HepG2 (cell line): ENCODE results near the gene SSC5D. TPM values are rescaled to one million over a fixed set of nuclear protein-coding genes. Genes with fewer than 3 reads are reported as not detected.

ENCODE experiments used
- ATAC-seq: fragments of 200-7000 bp; cut with Tn5 transposase; 3 replicates; pipeline ENCODE4 v1.9.1; 2020; ENCODE audit warnings: mild to moderate bottlenecking, moderate library complexity
- BruUV-seq: library from RNA; stranded (reverse); fragments of 400-500 nt; replicated peaks from 2 replicates; lab custom pipeline; 2021; lab: Mats Ljungman, UMichigan
- CTCF ChIA-PET: fragments of 300-600 bp; formaldehyde crosslinking; extraction: SDS; loops from one replicate; lab custom pipeline; 2021; ENCODE audit warnings: low total read pairs, inconsistent platforms, low intra/inter-chr PET ratio; lab: Yijun Ruan, JAX
- POLR2A ChIA-PET: fragments of 350-600 bp; sonication (Branson Sonifier 250); formaldehyde crosslinking; loops from one replicate; lab custom pipeline; 2020; ENCODE audit warnings: antibody characterized with exemption, inconsistent platforms; lab: Yijun Ruan, JAX
- DNase-seq: peaks from one replicate; pipeline ENCODE4 v3.0.0-alpha.2; 2015; ENCODE audit warnings: low spot score
- FAIRE-seq: peaks from 3 replicates; lab custom pipeline; 2011; peaks lifted over from hg19 to GRCh38; lab: Jason Lieb, UNC
- H2AFZ ChIP-seq: one replicate; pipeline ENCODE4 v1.6.1; 2011; ENCODE audit warnings: low read length, inconsistent platforms
- H3K27ac ChIP-seq: fragments of 300-600 bp; 3 replicates; pipeline ENCODE4 v1.8.0; 2011; ENCODE audit warnings: mixed run types, mild to moderate bottlenecking, mixed read lengths, low read length, inconsistent platforms; ENCODE audit not compliant: insufficient read depth; ENCODE audit errors: extremely low read length
- H3K27me3 ChIP-seq, 2 experiments: fragments of 200-600 bp in 1 of 2; 2 replicates in 1 of 2; 3 replicates in 1 of 2; pipeline versions ENCODE4 v1.6.0 to v1.8.0; 2011; ENCODE audit warnings: low read length in 2 of 2, mild to moderate bottlenecking in 2 of 2, moderate library complexity in 2 of 2, inconsistent platforms in 1 of 2; ENCODE audit not compliant: insufficient read depth in 2 of 2, control insufficient read depth in 1 of 2
- H3K36me3 ChIP-seq, 2 experiments: fragments of 200-600 bp in 1 of 2; replicated peaks in 1 of 2; 2 replicates in 1 of 2; 3 replicates in 1 of 2; pipeline versions ENCODE4 v1.5.1 to v1.8.0; 2011; ENCODE audit warnings: low read length in 2 of 2, inconsistent platforms in 1 of 2; ENCODE audit not compliant: insufficient read depth in 2 of 2, control insufficient read depth in 1 of 2
- H3K4me1 ChIP-seq: 2 replicates; pipeline ENCODE4 v1.5.1; 2012; ENCODE audit warnings: low read length, inconsistent platforms; ENCODE audit not compliant: insufficient read depth
- H3K4me2 ChIP-seq: 2 replicates; pipeline ENCODE4 v1.6.0; 2011; ENCODE audit warnings: low read depth, low read length, inconsistent platforms
- H3K4me3 ChIP-seq, 3 experiments: fragments of 200-600 bp in 1 of 3; sonication (generic), shearing (Covaris generic) in 1 of 3; replicated peaks in 1 of 3; 2 replicates each; pipeline ENCODE4 v1.5.1; 2011 to 2016; ENCODE audit warnings: low read length in 3 of 3, inconsistent platforms in 2 of 3, low read depth in 2 of 3, mild to moderate bottlenecking in 2 of 3, control low read depth in 1 of 3, mixed read lengths in 1 of 3; ENCODE audit not compliant: insufficient read depth in 1 of 3
- H3K79me2 ChIP-seq: one replicate; pipeline ENCODE4 v1.6.1; 2011; ENCODE audit warnings: low read length, inconsistent platforms; ENCODE audit not compliant: insufficient read depth
- H3K9ac ChIP-seq: 2 replicates; pipeline ENCODE4 v1.6.0; 2011; ENCODE audit warnings: mild to moderate bottlenecking, low read depth, low read length, inconsistent platforms; ENCODE audit not compliant: insufficient read depth
- H3K9me3 ChIP-seq: 2 replicates; pipeline ENCODE4 v1.5.1; 2012; ENCODE audit warnings: mild to moderate bottlenecking, low read length
- H4K20me1 ChIP-seq: 2 replicates; pipeline ENCODE4 v1.6.0; 2011; ENCODE audit warnings: inconsistent platforms, mild to moderate bottlenecking, low read length, moderate library complexity; ENCODE audit not compliant: insufficient read depth
- ARHGAP35 ChIP-seq: sonication (generic); formaldehyde crosslinking; IDR thresholded peaks from 2 replicates; pipeline ENCODE4 v1.9.0; 2022; ENCODE audit warnings: mild to moderate bottlenecking, inconsistent platforms, moderate library complexity, missing genetic modification reagents, borderline replicate concordance
- ARID2 ChIP-seq: sonication (generic); formaldehyde crosslinking; IDR thresholded peaks from 2 replicates; pipeline ENCODE4 v1.8.1; 2022; ENCODE audit warnings: mild to moderate bottlenecking, missing genetic modification reagents, borderline replicate concordance
- ASH2L ChIP-seq: fragments of 300-600, 200-600 bp; sonication (generic); IDR thresholded peaks from 2 replicates; pipeline ENCODE4 v1.7.0; 2017; ENCODE audit warnings: low read depth, mild to moderate bottlenecking, moderate library complexity, mixed read lengths, low read length; ENCODE audit not compliant: insufficient read length
- ATM ChIP-seq: fragments of 450-650 bp; IDR thresholded peaks from 2 replicates; pipeline ENCODE4 v1.7.1; 2017; ENCODE audit warnings: mild to moderate bottlenecking, borderline replicate concordance
- CBFB ChIP-seq: sonication (generic); formaldehyde crosslinking; IDR thresholded peaks from 2 replicates; pipeline ENCODE4 v1.4.0; 2020; ENCODE audit warnings: missing genetic modification reagents
- YEATS2 ChIP-seq: sonication (generic); formaldehyde crosslinking; IDR thresholded peaks from 2 replicates; pipeline ENCODE4 v1.4.0; 2020; ENCODE audit warnings: missing genetic modification reagents, borderline replicate concordance
- YY1 ChIP-seq: IDR thresholded peaks from 2 replicates; pipeline ENCODE4 v1.6.1; 2011; ENCODE audit warnings: low read length, low read depth, moderate library complexity, mild to moderate bottlenecking; ENCODE audit not compliant: insufficient read depth, insufficient replicate concordance
- ZNF235 ChIP-seq: sonication (generic); formaldehyde crosslinking; IDR thresholded peaks from 2 replicates; pipeline ENCODE4 v1.8.1; 2023; ENCODE audit warnings: mild to moderate bottlenecking, missing genetic modification reagents, borderline replicate concordance
- ZNF274 ChIP-seq: sonication (generic); formaldehyde crosslinking; IDR thresholded peaks from 2 replicates; pipeline ENCODE4 v1.5.1; 2020; ENCODE audit warnings: mild to moderate bottlenecking, missing genetic modification reagents
- WGBS: methylation state at CpG from one replicate; pipeline ENCODE4 v1.1.6; 2017; ENCODE audit warnings: low lambda C conversion rate; 5-methylcytosine and 5-hydroxymethylcytosine counted together
- in situ Hi-C: cut with HindIII; loops from 2 replicates; pipeline ENCODE4 v1.10.0; 2017; ENCODE audit warnings: low pct_unique_long_range_greater_than_20kb; ENCODE audit not compliant: extremely low pct_ligation_motif_present
- intact Hi-C: fragments of 100-400 bp; cut with micrococcal nuclease; formaldehyde crosslinking; loops from one replicate; pipeline ENCODE4 v1.10.0; 2022; ENCODE audit not compliant: unreplicated experiment
- polyA plus RNA-seq, 8 experiments: library from polyadenylated mRNA; depleted of rRNA in 3 of 8; stranded (reverse) in 7 of 8; unstranded in 1 of 8; fragments of >200 nt; fragmentation: Illumina TruSeq in 4 of 8; extraction: Trizol in 4 of 8; gene quantifications; 2 replicates each; pipeline versions ENCODE4 v1.2.1 to v1.2.3, GENCODE V29; 2011 to 2016; ENCODE audit warnings: low read depth in 4 of 8, missing spikeins in 1 of 8, mixed read lengths in 1 of 8; ENCODE audit not compliant: insufficient read depth in 1 of 8
- total RNA-seq, 5 experiments: library from RNA; depleted of rRNA; stranded (reverse); fragments of >200 nt; fragmentation: Illumina TruSeq; extraction: Trizol; gene quantifications; 2 replicates each; pipeline ENCODE4 v1.2.3, GENCODE V29; 2016; ENCODE audit warnings: low read depth in 1 of 5
- TF ChIP-seq, protein P1 (sequence below): conservative IDR thresholded peaks from 2 replicates; pipeline ENCODE4 v1.6.1; 2018; ENCODE audit warnings: missing genetic modification reagents
- TF ChIP-seq, protein P2 (sequence below): sonication (generic); formaldehyde crosslinking; IDR thresholded peaks from 2 replicates; pipeline ENCODE4 v1.5.0; 2020; ENCODE audit warnings: mild to moderate bottlenecking, missing genetic modification reagents
- TF ChIP-seq, protein P3 (sequence below): sonication (generic); formaldehyde crosslinking; IDR thresholded peaks from 2 replicates; pipeline ENCODE4 v1.4.0; 2020; ENCODE audit warnings: missing genetic modification reagents, borderline replicate concordance
- TF ChIP-seq, protein P4 (sequence below): sonication (generic); formaldehyde crosslinking; IDR thresholded peaks from 2 replicates; pipeline ENCODE4 v1.4.0; 2020; ENCODE audit warnings: missing genetic modification reagents
- TF ChIP-seq, protein P5 (sequence below): sonication (generic); formaldehyde crosslinking; conservative IDR thresholded peaks from 2 replicates; pipeline ENCODE4 v1.8.0; 2022; ENCODE audit warnings: missing genetic modification reagents

Gene SSC5D
- total and polyA plus RNA-seq, 2 of the 13 experiments (the other 11 are each of a cell fraction or from before 2014, with no cell fraction given), result not detected

DNA sequence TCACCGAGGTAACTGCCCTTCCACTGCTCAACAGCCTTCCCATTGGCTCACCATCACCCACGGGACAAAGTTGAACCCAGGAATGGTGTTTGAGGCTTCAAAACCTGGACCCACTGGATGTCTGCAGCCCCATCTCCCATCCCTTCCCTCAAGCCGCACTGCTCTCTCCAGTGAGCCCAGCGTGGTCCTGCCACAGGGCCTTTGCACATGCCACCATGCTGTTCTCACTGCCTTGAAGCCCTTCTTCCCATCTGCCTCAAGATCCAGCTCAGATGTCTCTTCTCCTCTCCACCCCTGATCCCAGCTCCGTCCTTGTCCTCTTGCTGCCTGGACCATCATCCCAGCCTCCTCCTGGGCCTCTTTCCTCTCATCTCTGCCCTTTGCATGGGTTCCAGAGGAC is 49.2 kb upstream of the SSC5D start:
- intact Hi-C loops (no loop called here), in situ Hi-C loops (no loop called here)
- WGBS, result 0% methylated on average over 5 of the region's 5 CpGs
- H3K27ac ChIP-seq, result no peak overlapping the region
- H3K9me3 ChIP-seq, result no peaks in the 10 kb centered on the region
- no TSS peak for BruUV-seq
- H3K4me2 ChIP-seq, result no peak overlapping the region
- H3K4me3 ChIP-seq, result no peak overlapping the region
- H3K4me1 ChIP-seq, result no peaks in the 10 kb centered on the region
- peaks cover 4% of the 10 kb centered on the region; the same call in 1 of the 2 replicates for H4K20me1 ChIP-seq
- CTCF ChIA-PET, result no interaction called here
- ATAC-seq (no peak), DNase-seq (no peak), FAIRE-seq (no peak)
- H3K36me3 ChIP-seq, result no peaks in the 10 kb centered on the region
- no peaks in the 10 kb centered on the region for H3K79me2 ChIP-seq
- peaks cover 4 to 28% of the 10 kb centered on the region in 2 experiments; a peak in 4 of 5 replicates for H3K27me3 ChIP-seq
- no peak overlapping the region for H3K9ac ChIP-seq
- H2AFZ ChIP-seq, result no peak overlapping the region
- POLR2A ChIA-PET, result no interaction called here
- TF ChIP-seq ZNF274 (CRISPR knock-in tag), result no peak
- no peak for TF ChIP-seq ZNF235 (CRISPR knock-in tag)
- TF ChIP-seq, protein P1, sequence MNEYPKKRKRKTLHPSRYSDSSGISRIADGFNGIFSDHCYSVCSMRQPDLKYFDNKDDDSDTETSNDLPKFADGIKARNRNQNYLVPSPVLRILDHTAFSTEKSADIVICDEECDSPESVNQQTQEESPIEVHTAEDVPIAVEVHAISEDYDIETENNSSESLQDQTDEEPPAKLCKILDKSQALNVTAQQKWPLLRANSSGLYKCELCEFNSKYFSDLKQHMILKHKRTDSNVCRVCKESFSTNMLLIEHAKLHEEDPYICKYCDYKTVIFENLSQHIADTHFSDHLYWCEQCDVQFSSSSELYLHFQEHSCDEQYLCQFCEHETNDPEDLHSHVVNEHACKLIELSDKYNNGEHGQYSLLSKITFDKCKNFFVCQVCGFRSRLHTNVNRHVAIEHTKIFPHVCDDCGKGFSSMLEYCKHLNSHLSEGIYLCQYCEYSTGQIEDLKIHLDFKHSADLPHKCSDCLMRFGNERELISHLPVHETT (CRISPR knock-in tag), result no peak
- no peak for TF ChIP-seq ARID2 (CRISPR knock-in tag)
- TF ChIP-seq, protein P2, sequence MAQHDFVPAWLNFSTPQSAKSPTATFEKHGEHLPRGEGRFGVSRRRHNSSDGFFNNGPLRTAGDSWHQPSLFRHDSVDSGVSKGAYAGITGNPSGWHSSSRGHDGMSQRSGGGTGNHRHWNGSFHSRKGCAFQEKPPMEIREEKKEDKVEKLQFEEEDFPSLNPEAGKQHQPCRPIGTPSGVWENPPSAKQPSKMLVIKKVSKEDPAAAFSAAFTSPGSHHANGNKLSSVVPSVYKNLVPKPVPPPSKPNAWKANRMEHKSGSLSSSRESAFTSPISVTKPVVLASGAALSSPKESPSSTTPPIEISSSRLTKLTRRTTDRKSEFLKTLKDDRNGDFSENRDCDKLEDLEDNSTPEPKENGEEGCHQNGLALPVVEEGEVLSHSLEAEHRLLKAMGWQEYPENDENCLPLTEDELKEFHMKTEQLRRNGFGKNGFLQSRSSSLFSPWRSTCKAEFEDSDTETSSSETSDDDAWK (CRISPR knock-in tag), result no peak
- TF ChIP-seq ATM, result no peak
- TF ChIP-seq, protein P3, sequence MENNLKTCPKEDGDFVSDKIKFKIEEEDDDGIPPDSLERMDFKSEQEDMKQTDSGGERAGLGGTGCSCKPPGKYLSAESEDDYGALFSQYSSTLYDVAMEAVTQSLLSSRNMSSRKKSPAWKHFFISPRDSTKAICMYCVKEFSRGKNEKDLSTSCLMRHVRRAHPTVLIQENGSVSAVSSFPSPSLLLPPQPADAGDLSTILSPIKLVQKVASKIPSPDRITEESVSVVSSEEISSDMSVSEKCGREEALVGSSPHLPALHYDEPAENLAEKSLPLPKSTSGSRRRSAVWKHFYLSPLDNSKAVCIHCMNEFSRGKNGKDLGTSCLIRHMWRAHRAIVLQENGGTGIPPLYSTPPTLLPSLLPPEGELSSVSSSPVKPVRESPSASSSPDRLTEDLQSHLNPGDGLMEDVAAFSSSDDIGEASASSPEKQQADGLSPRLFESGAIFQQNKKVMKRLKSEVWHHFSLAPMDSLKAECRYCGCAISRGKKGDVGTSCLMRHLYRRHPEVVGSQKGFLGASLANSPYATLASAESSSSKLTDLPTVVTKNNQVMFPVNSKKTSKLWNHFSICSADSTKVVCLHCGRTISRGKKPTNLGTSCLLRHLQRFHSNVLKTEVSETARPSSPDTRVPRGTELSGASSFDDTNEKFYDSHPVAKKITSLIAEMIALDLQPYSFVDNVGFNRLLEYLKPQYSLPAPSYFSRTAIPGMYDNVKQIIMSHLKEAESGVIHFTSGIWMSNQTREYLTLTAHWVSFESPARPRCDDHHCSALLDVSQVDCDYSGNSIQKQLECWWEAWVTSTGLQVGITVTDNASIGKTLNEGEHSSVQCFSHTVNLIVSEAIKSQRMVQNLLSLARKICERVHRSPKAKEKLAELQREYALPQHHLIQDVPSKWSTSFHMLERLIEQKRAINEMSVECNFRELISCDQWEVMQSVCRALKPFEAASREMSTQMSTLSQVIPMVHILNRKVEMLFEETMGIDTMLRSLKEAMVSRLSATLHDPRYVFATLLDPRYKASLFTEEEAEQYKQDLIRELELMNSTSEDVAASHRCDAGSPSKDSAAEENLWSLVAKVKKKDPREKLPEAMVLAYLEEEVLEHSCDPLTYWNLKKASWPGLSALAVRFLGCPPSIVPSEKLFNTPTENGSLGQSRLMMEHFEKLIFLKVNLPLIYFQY (CRISPR knock-in tag), result no peak
- no peak for TF ChIP-seq ASH2L
- TF ChIP-seq, protein P4, sequence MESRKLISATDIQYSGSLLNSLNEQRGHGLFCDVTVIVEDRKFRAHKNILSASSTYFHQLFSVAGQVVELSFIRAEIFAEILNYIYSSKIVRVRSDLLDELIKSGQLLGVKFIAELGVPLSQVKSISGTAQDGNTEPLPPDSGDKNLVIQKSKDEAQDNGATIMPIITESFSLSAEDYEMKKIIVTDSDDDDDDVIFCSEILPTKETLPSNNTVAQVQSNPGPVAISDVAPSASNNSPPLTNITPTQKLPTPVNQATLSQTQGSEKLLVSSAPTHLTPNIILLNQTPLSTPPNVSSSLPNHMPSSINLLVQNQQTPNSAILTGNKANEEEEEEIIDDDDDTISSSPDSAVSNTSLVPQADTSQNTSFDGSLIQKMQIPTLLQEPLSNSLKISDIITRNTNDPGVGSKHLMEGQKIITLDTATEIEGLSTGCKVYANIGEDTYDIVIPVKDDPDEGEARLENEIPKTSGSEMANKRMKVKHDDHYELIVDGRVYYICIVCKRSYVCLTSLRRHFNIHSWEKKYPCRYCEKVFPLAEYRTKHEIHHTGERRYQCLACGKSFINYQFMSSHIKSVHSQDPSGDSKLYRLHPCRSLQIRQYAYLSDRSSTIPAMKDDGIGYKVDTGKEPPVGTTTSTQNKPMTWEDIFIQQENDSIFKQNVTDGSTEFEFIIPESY (CRISPR knock-in tag), result no peak
- TF ChIP-seq CBFB (CRISPR knock-in tag), result no peak
- no peak for TF ChIP-seq YEATS2 (CRISPR knock-in tag)
- no peak for TF ChIP-seq ARHGAP35
- no peak for TF ChIP-seq YY1
- TF ChIP-seq, protein P5, sequence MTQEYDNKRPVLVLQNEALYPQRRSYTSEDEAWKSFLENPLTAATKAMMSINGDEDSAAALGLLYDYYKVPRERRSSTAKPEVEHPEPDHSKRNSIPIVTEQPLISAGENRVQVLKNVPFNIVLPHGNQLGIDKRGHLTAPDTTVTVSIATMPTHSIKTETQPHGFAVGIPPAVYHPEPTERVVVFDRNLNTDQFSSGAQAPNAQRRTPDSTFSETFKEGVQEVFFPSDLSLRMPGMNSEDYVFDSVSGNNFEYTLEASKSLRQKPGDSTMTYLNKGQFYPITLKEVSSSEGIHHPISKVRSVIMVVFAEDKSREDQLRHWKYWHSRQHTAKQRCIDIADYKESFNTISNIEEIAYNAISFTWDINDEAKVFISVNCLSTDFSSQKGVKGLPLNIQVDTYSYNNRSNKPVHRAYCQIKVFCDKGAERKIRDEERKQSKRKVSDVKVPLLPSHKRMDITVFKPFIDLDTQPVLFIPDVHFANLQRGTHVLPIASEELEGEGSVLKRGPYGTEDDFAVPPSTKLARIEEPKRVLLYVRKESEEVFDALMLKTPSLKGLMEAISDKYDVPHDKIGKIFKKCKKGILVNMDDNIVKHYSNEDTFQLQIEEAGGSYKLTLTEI (CRISPR knock-in tag), result no peak
